Colonic mucosa (tissue), 4 donors: ENCODE results near the gene POR. TPM values are rescaled to one million over a fixed set of nuclear protein-coding genes. Genes with fewer than 3 reads are reported as not detected.

ENCODE experiments used
- DNase-seq: peaks from one replicate; pipeline ENCODE4 v3.0.0-alpha.2; 2020
- H3K27ac ChIP-seq: fragments of 200-600 bp; one replicate; pipeline ENCODE4 v1.8.0; 2021
- H3K27me3 ChIP-seq: fragments of 200-600 bp; one replicate; pipeline ENCODE4 v1.8.0; 2021
- H3K36me3 ChIP-seq: fragments of 200-600 bp; one replicate; pipeline ENCODE4 v1.8.0; 2021
- H3K4me1 ChIP-seq: fragments of 200-600 bp; one replicate; pipeline ENCODE4 v1.8.0; 2021; ENCODE audit warnings: mild to moderate bottlenecking
- H3K4me3 ChIP-seq: fragments of 200-600 bp; one replicate; pipeline ENCODE4 v1.8.0; 2021
- H3K9ac ChIP-seq, 2 donors: one replicate each; pipeline ENCODE4 v1.7.0; 2013; ENCODE audit warnings: control low read depth in 2 of 2, low read depth in 2 of 2, low read length in 2 of 2
- H3K9me3 ChIP-seq: fragments of 200-600 bp; one replicate; pipeline ENCODE4 v1.8.0; 2021
- intact Hi-C: fragments of 100-400 bp; cut with DNase I; formaldehyde crosslinking; loops from one replicate; pipeline ENCODE4 v1.14.1; 2022
- total RNA-seq, 2 donors: library from RNA; stranded (reverse); fragmentation: NEBNext Ultra II Directional in 1 of 2; extraction: Animal tissue kit (Norgen Biotek cat#: 25700) in 1 of 2; gene quantifications; one replicate each; pipeline ENCODE4 v1.2.1, GENCODE V29; 2021
- TF ChIP-seq, protein P1 (sequence below): fragments of 200-600 bp; IDR thresholded peaks from one replicate; pipeline ENCODE4 v1.8.0; 2022; ENCODE audit warnings: antibody characterized with exemption, mild to moderate bottlenecking
- donor health status: healthy.
- donor health status: DM: no; HTN: no; CAD: no.
- donor health status: DM: no; HTN: no; CAD: no.

POR gene
- total RNA-seq, 2 donors from 2014 or later: 126 to 169 TPM

DNA sequence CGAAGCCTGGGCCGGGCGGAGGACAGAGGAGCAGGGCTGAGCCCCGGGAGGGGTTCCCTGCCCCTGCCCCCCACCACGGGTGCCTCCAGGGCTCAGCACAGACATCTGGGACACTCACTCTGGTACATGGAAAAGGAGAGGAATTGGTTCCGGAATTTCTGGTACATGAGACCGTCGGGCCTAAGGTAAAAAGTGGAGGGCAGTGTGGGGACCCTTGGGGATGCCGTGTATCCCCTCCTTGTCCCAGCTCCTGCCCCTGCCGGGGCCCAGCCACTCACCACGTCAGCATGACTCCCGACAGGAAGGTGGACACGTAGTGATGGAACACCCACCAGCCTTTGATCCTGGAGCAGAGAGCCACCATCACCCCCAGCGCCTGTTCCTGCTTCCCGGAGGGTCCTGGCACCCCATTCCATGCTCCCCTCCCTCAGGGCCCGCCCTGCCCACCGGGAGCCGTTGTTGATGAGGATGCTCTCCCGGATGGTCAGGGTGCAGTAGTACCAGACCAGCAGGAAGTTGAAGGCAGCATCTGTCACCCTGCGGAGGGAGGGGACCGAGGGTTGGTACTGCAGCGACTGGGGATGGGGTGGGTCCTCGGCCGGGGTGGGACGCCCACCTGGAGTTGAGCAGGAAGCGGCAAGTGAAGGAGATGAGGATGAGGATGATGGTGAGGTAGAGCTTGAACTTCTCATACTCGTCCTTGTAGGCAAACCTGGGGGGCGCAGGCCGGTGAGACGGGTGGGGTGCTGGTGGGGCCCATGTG lies 73.0 kb downstream of the POR start:
- intact Hi-C loops: no loop called here
- Histone ChIP-seq H3K36me3 (no peaks in the 10 kb centered on the region), H3K9ac (no peak overlapping the region), H3K27ac (no peak overlapping the region), H3K4me1 (peaks cover 6% of the 10 kb centered on the region), H3K9me3 (no peaks in the 10 kb centered on the region), H3K27me3 (no peaks in the 10 kb centered on the region), H3K4me3 (no peak overlapping the region)
- TF ChIP-seq, protein P1, sequence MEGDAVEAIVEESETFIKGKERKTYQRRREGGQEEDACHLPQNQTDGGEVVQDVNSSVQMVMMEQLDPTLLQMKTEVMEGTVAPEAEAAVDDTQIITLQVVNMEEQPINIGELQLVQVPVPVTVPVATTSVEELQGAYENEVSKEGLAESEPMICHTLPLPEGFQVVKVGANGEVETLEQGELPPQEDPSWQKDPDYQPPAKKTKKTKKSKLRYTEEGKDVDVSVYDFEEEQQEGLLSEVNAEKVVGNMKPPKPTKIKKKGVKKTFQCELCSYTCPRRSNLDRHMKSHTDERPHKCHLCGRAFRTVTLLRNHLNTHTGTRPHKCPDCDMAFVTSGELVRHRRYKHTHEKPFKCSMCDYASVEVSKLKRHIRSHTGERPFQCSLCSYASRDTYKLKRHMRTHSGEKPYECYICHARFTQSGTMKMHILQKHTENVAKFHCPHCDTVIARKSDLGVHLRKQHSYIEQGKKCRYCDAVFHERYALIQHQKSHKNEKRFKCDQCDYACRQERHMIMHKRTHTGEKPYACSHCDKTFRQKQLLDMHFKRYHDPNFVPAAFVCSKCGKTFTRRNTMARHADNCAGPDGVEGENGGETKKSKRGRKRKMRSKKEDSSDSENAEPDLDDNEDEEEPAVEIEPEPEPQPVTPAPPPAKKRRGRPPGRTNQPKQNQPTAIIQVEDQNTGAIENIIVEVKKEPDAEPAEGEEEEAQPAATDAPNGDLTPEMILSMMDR: no peak
- DNase-seq: no peak

GRCh38 chr7:75988568-75989499 lies 73.9 kb downstream of the POR start:
- no peaks in the 10 kb centered on the region for H3K27me3 ChIP-seq
- H3K9ac ChIP-seq: peak overlapping the region in 1 of 2 donors; percentile 35
- no peak overlapping the region for H3K4me3 ChIP-seq
- H3K27ac ChIP-seq: no peak overlapping the region
- TF ChIP-seq, protein P1: no peak
- H3K4me1 ChIP-seq: peaks cover 6% of the 10 kb centered on the region
- intact Hi-C loops: no loop called here
- no peaks in the 10 kb centered on the region for H3K36me3 ChIP-seq
- no peaks in the 10 kb centered on the region for H3K9me3 ChIP-seq
- peak; percentile 17 for DNase-seq

DNA sequence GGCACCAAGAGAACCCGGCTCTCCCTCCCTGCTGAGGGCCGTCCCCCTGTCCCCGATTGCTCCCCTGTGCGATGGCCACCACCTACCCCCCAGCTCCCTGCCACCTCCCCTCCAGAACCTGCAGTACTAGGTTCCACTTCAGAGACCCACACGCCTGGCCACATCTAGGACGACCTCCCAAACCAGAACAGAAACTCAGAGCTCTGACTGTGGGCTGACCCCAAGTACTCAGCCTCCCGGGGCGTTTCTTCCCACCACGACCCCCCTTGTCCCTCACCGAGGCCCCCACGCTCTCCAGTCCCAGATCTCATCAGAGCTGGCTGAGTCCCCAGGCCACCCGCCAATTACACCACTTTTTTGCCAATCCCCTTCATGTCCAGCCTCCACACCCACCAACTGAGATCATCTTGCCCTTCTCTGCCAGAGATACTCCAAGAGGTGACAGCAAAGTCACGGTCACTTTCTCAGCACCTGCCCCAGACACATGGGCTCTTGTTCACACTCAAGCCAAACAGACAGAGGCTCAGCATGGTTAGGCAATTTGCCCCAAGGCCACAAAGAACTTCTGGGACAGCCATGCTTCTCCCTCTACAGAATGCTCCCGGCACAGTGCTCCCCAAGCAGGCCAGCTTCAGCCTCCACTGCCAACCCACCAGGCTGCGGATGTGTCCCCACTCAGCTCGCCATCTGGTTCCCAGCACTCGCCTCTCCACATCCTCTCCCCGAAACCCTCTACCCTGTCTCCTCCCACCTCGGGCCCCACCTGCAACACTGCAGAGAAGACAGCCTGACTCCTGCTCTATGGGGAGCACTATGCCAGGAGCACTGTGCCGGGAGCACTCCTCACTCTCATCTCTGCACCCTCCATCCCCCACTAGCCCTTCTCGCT lies 74.8 kb downstream of the POR start:
- Histone ChIP-seq H3K9ac (no peak overlapping the region), H3K27me3 (no peaks in the 10 kb centered on the region), H3K9me3 (no peaks in the 10 kb centered on the region), H3K27ac (no peak overlapping the region), H3K36me3 (no peaks in the 10 kb centered on the region), H3K4me1 (peaks cover 6% of the 10 kb centered on the region), H3K4me3 (no peak overlapping the region)
- intact Hi-C loops: no loop called here
- DNase-seq: peak; percentile 25
- TF ChIP-seq, protein P1: no peak

DNA sequence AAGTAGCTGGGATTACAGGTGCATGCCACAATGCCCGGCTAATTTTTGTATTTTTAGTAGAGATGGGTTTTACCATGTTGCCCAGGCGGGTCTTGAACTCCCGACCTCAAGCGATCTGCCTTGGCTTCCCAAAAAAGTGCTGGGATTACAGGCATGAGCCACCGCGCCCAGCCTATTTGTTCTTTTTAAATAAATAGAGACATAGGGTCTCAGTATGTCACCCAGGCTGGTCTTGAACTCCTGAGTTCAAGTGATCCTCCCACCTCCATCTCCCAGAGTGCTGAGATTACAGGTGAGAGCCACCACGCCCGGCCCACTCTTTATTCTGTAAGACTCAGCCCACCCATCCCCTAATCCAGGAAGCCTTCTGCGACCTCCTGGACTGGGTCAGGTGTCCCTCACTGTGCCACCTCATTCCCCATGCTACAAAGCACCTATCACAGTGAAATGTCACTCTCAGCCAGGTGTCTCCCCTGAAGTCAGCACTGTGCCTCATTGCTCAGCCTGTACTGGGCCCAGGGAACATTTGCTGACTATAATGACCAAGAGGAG lies 76.7 kb downstream of the POR start:
- intact Hi-C loops: no loop called here
- DNase-seq: no peak
- TF ChIP-seq, protein P1: no peak
- H3K36me3 ChIP-seq: no peaks in the 10 kb centered on the region
- H3K4me3 ChIP-seq: no peak overlapping the region
- no peaks in the 10 kb centered on the region for H3K27me3 ChIP-seq
- no peaks in the 10 kb centered on the region for H3K4me1 ChIP-seq
- no peak overlapping the region for H3K9ac ChIP-seq
- H3K27ac ChIP-seq: no peak overlapping the region
- H3K9me3 ChIP-seq: no peaks in the 10 kb centered on the region
